Heart left ventricle (tissue), 16 donors: ENCODE measurements around the gene IQSEC1. TPM values are rescaled to one million over a fixed set of nuclear protein-coding genes. Genes with fewer than 3 reads are reported as not detected.
A peak's percentile ranks its signal among the peaks of the same experiment; 100 is the strongest.

Experiments
- ATAC-seq, 4 donors: fragments of 200-7000 bp; cut with Tn5 transposase; one replicate each; pipeline ENCODE4 v1.9.1; 2020 to 2022; ENCODE audit warnings: moderate library complexity in 4 of 4, mild to moderate bottlenecking in 3 of 4, moderate number of reproducible peaks in 1 of 4
- DNase-seq, 5 donors: peaks; one replicate each; pipeline ENCODE4 v3.0.0-alpha.2; 2020
- H3K27ac ChIP-seq, 12 donors: fragments of 200-600 bp; sonication (generic) in 4 of 12; one replicate each; pipeline versions ENCODE4 v1.5.0 to v1.8.0; 2016 to 2022; ENCODE audit warnings: mild to moderate bottlenecking in 2 of 12
- H3K27me3 ChIP-seq, 9 donors: fragments of 200-600 bp; sonication (generic) in 2 of 9; one replicate each; pipeline versions ENCODE4 v1.5.1 to v1.8.0; 2016 to 2022; ENCODE audit warnings: mild to moderate bottlenecking in 3 of 9
- H3K36me3 ChIP-seq, 9 donors: fragments of 200-600 bp; sonication (generic) in 2 of 9; one replicate each; pipeline versions ENCODE4 v1.5.0 to v1.8.0; 2018 to 2022; ENCODE audit warnings: mild to moderate bottlenecking in 2 of 9
- H3K4me1 ChIP-seq, 12 donors: fragments of 200-600 bp; sonication (generic) in 4 of 12; one replicate each; pipeline versions ENCODE4 v1.5.0 to v1.8.0; 2016 to 2022; ENCODE audit warnings: mild to moderate bottlenecking in 3 of 12
- H3K4me3 ChIP-seq, 12 donors: fragments of 200-600 bp; sonication (generic) in 4 of 12; one replicate each; pipeline versions ENCODE4 v1.5.0 to v1.8.0; 2017 to 2022; ENCODE audit warnings: mild to moderate bottlenecking in 9 of 12, moderate library complexity in 4 of 12
- H3K9me3 ChIP-seq, 12 donors: fragments of 200-600 bp; sonication (generic) in 4 of 12; one replicate each; pipeline versions ENCODE4 v1.5.0 to v1.8.0; 2016 to 2022; ENCODE audit warnings: mild to moderate bottlenecking in 1 of 12
- CTCF ChIP-seq, 12 donors: fragments of 200-600 bp; sonication (generic) in 4 of 12; IDR thresholded peaks; one replicate each; pipeline versions ENCODE4 v1.5.0 to v1.8.0; 2018 to 2022; ENCODE audit warnings: antibody characterized with exemption in 12 of 12, mild to moderate bottlenecking in 5 of 12
- POLR2A ChIP-seq, 2 donors: fragments of 450-650 bp; IDR thresholded peaks; one replicate each; pipeline ENCODE4 v1.6.1; 2017; ENCODE audit warnings: antibody characterized with exemption in 2 of 2, mild to moderate bottlenecking in 2 of 2, moderate library complexity in 2 of 2
- WGBS, 4 donors: extraction: QIAGEN DNeasy Blood & Tissue Kit in 2 of 4; methylation state at CpG; one replicate each; pipeline versions ENCODE4 v1.1.5 to v1.1.7; 2013 to 2018; 5-methylcytosine and 5-hydroxymethylcytosine counted together
- intact Hi-C, 10 donors: fragments of 100-400 bp; cut with DNase I; formaldehyde crosslinking; loops; one replicate each; pipeline versions ENCODE4 v1.11.1 to v1.14.2; 2022
- polyA plus RNA-seq, 2 donors: library from polyadenylated mRNA; stranded (reverse); fragments of 200-250 nt; gene quantifications; one replicate each; pipeline ENCODE4 v1.2.3, GENCODE V29; 2013
- total RNA-seq, 9 donors: library from RNA; depleted of rRNA in 2 of 9; stranded (reverse); fragments of >200 nt in 2 of 9; fragmentation: NEBNext Ultra II Directional in 3 of 9; extraction: Animal tissue kit (Norgen Biotek cat#: 25700) in 3 of 9; gene quantifications; one replicate each; pipeline versions ENCODE4 v1.1.0 to v1.2.4, GENCODE V29; 2016 to 2023
- donor health status: ischemic (EF 13 %, LVEDD 7.1; RV severe dilation, severe dysfunction).
- donor health status: healthy with polysubstance abuse.
- donor health status: DM: no; HTN: yes; CAD: no.
- donor health status: DM: no; HTN: no; CAD: no.
- donor health status: ischemic (EF 25% LVEDD 6.9; RV normal size, moderate dysfunction).
- donor health status: ischemic (EF 25% LVEDD 5.7; RV mildly dilated, moderate dysfunction).
- donor health status: healthy.
- donor health status: DM: yes; HTN: yes; CAD: no.
- donor health status: ischemic (EF 35%, LVEDD 5.7; RV mildly dilated, moderate dysfunction).
- donor health status: nonischemic (EF 11% LVEDD 7.7; RV severe dilation, severe dysfunction).
- donor health status: DM: yes; HTN: yes; CAD: no.
- donor health status: PGD.
- donor health status: ischemic (EF 29% LVEDD 5.4; RV normal size, mild dysfunction).
- donor health status: nonischemic (EF 23%, LVEDD 6.1; RV moderate dilation, normal function).

IQSEC1 gene
- total and polyA plus RNA-seq, 11 donors = 28.8 to 79.1 (median 62.2) TPM

DNA sequence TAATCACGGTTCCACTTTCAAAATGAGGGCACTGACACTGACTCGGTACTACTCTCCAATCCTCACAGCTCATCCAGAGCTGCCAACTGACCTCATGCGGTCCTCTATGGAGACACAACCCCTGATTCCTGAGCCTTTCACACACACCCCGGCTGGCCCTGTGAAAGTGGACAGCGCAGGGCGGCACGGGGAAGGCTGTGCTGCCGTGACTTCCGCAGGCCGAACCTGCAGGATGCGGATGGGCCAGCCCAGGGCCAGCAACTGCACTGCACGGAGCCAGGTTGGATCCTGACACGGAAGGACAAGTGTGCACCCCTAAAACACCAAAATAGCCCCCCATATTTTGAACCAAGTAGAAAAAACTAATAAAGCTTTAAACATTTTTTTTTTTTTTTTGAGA lies 41.0 kb downstream of the IQSEC1 start:
- Histone ChIP-seq H3K27ac (no peak overlapping the region), H3K36me3 (no peaks in the 10 kb centered on the region), H3K27me3 (no peaks in the 10 kb centered on the region), H3K4me1 (peaks cover 0 to 8% (median 0%) of the 10 kb centered on the region in 12 donors), H3K9me3 (no peaks in the 10 kb centered on the region), H3K4me3 (no peak overlapping the region)
- WGBS, 4 donors = 95 to 97% (median 96%) methylated on average over 13 of the region's 13 CpGs
- DNase-seq (no peak), ATAC-seq (no peak)
- TF ChIP-seq CTCF (IDR thresholded peaks at IDR 0.05) (no peak), POLR2A (IDR thresholded peaks at IDR 0.05) (no peak)
- intact Hi-C loops = no loop called here

- no peak for ATAC-seq
- 84 to 86% (median 86%) methylated on average over 7 of the region's 7 CpGs for whole genome bisulfite sequencing, 4 donors
Measured at GRCh38 chr3:13031621-13032020, 41.6 kb downstream of the IQSEC1 start.

GRCh38 chr3:13030684-13031083 lies 42.5 kb downstream of the IQSEC1 start:
- intact Hi-C loops = no loop called here
- no peaks in the 10 kb centered on the region for H3K9me3 ChIP-seq
- 89 to 94% (median 91%) methylated on average over 9 of the region's 9 CpGs for WGBS, 4 donors
- H3K36me3 ChIP-seq = no peaks in the 10 kb centered on the region
- peaks cover 0 to 8% (median 0%) of the 10 kb centered on the region in 12 donors for H3K4me1 ChIP-seq
- no peak for ATAC-seq
- TF ChIP-seq POLR2A (IDR thresholded peaks at IDR 0.05) (no peak), CTCF (IDR thresholded peaks at IDR 0.05) (no peak)
- H3K27ac ChIP-seq = no peak overlapping the region
- DNase-seq = no peak
- H3K4me3 ChIP-seq = no peak overlapping the region
- no peaks in the 10 kb centered on the region for H3K27me3 ChIP-seq

More at GRCh38 chr3:13031621-13032020, 41.6 kb downstream of the IQSEC1 start:
- Histone ChIP-seq H3K4me1 (peaks cover 0 to 8% (median 0%) of the 10 kb centered on the region in 12 donors), H3K27ac (no peak overlapping the region), H3K9me3 (no peaks in the 10 kb centered on the region), H3K27me3 (no peaks in the 10 kb centered on the region), H3K4me3 (no peak overlapping the region), H3K36me3 (no peaks in the 10 kb centered on the region)
- TF ChIP-seq CTCF (IDR thresholded peaks at IDR 0.05) (no peak), POLR2A (IDR thresholded peaks at IDR 0.05) (no peak)
- DNase-seq = no peak
- intact Hi-C loops = no loop called here

DNA sequence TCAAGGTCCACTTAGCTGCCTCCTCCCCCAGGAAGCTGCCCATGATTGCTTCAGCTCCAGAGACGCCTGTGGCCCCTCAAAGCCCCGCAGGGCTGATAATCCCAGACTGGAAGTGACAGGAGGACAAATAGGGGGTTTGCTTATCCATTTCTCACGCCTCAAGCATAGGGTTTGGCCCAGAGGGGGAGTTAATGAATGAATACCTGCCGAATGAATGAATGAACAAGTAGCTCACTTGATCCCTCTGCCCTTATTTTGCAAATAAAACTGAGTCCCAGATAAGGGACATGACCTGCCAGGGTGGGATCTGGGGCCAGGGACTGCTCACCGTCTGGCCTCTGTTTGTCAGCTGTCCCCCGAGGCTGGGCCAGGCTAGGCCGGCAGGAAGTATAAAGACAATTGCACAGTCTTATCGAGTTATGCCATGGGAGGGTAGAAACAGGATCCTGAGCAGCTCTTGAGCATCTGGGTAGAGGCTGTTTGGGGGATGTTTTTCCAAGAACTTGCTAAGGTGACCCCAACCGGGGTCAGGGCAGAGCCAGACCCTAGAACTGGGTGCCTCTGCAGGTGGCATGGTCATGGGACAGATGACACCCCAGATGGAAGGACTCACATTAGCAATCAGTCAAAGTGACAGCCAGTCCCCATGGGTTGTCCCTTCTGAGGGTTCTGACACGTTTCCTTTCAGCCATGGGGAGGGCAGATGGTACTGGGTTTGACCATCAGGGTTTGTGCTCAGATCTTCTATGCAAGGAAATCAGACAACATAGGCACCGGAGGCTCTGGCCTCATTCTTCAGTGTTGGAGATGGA lies 45.0 kb downstream of the IQSEC1 start:
- TF ChIP-seq POLR2A (IDR thresholded peaks at IDR 0.05) (no peak), CTCF (IDR thresholded peaks at IDR 0.05) (no peak)
- Histone ChIP-seq H3K4me3 (no peak overlapping the region), H3K36me3 (no peaks in the 10 kb centered on the region), H3K4me1 (peaks cover 0 to 18% (median 4%) of the 10 kb centered on the region in 12 donors), H3K27me3 (no peaks in the 10 kb centered on the region), H3K27ac (no peak overlapping the region), H3K9me3 (no peaks in the 10 kb centered on the region)
- intact Hi-C loops = no loop called here
- ATAC-seq (no peak), DNase-seq (peak in 1 of 5 donors; percentile 39)
- 66 to 82% (median 69%) methylated on average over 10 to 11 of the region's 11 CpGs for WGBS, 4 donors
